Activated T-cell treated with anti-CD3 and anti-CD28 coated beads for 48 hours (primary cell): ENCODE data around the gene OPHN1.

Source experiments
- DNase-seq: peaks from one replicate; pipeline ENCODE4 v3.0.0-alpha.2; 2020; ENCODE audit warnings: low read depth

Gene OPHN1, protein sequence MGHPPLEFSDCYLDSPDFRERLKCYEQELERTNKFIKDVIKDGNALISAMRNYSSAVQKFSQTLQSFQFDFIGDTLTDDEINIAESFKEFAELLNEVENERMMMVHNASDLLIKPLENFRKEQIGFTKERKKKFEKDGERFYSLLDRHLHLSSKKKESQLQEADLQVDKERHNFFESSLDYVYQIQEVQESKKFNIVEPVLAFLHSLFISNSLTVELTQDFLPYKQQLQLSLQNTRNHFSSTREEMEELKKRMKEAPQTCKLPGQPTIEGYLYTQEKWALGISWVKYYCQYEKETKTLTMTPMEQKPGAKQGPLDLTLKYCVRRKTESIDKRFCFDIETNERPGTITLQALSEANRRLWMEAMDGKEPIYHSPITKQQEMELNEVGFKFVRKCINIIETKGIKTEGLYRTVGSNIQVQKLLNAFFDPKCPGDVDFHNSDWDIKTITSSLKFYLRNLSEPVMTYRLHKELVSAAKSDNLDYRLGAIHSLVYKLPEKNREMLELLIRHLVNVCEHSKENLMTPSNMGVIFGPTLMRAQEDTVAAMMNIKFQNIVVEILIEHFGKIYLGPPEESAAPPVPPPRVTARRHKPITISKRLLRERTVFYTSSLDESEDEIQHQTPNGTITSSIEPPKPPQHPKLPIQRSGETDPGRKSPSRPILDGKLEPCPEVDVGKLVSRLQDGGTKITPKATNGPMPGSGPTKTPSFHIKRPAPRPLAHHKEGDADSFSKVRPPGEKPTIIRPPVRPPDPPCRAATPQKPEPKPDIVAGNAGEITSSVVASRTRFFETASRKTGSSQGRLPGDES

DNA sequence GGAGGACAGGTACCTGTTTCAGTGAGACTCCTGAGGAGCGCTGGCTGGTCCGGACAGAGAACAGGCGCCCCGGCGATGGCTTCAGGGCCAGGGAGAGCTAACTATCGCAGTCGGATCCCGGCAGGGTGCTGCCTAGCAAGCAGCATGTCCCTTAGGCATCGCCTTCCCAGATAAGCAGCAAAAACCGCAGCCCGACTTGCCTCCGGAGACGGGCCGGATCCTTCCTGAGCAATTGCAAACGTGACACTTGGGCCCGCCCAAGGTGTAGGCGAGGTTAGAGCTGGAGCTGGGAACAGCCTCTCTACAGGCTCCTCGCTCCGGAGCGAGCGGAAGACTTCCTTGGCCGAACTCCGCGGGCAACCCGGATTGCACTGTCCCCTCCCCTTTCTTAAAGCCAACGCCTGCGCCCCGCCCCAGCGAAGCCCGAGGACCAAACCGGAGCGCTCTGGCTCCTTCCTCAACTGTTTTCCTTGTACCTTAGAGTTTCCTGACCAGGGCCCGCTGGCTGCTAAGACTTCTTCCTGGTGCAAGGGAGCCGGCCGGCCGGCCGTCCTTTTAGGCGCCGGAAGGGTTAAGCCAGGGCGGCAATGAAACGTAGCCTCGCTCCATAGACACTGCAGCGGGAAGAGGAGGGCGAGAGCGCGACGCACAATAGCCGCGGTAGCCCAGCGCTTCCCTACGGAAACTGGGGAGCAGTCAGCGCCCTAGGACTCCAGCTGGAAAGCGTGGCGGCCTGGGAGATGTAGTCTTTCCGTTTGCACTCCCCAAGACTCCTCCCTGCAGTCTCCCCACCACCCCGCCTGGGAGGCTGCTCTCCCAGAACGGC, at the start of gene OPHN1:
Gene OPHN1, minus strand, starts transcription at position 341 of the 826 bp plus-strand sequence. CDS start 475 bp downstream, outside the sequence.
- no peak for DNase-seq

DNA sequence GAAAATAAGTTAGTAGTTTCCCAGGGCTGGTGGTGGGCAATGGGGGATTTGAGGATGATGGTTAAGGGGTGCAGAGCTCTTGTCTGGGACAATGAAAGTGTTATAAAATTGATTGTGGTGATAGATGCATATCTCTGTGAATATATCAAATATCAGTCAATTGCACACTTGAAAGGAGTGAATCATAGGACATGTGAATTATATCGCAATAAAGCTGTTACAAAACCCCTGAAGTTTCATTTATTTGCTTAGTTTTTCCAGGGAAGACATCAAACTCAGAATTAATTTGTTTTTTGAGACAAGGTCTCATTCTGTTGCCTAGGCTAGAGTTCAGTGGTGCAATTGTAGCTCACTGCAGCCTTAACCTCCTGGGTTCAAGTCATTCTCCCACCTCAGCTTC, 47.7 kb upstream of the OPHN1 start:
- DNase-seq, result no peak

DNA sequence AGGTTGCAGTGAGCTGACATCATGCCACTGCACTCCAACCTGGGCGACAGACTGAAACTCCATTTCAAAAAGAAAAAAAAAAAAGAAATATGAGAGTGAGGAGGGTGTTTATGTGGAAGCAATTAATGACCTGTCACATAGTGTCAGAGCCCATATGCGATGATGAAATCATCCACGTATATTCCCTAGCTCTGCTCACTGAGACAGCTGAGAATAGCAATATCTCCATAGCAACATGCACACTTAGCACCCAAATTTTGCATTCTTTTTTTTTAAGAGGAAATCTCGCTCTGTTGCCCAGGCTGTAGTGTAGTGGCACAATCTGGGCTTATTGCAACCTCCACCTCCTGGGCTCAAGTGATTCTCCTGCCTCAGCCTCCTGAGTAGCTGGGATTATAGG, 31.5 kb upstream of the OPHN1 start:
- DNase-seq, result no peak

DNA sequence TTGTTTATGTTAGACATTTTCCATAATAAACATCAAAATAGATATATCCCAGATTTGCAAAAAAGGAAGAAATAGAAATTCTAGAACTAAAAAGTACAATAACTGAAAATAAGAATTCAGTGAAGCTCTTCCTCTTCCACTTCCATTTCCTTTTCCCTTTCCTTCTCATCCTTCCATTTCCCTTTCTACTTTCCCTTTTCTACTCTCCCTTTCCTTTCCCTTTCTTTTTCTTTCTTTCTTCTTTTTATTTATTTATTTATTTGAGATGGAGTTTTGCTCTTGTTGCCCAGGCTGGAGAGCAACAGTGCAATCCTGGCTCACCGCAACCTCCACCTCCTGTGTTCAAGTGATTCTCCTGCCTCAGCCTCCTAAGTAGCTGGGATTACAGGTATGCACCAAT, 30.6 kb upstream of the OPHN1 start:
- no peak for DNase-seq

DNA sequence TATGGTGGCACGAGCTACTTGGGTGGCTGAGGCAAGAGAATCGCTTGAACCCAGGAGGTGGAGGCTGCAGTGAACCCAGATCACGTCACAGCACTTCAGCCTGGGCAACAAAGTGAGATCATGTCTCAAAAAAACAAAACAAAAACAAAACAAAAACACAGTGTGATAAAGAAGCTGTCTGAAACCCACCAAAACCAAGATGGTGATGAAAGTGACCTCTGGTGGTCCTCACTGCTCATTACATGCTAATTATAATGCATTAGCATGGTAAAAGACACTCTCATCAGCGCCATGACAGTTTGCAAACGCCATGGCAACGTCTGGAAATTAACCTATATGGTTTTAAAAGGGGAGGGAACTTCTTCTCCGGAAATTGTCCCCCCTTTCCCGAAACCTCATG, 29.4 kb upstream of the OPHN1 start:
- no peak for DNase-seq

DNA sequence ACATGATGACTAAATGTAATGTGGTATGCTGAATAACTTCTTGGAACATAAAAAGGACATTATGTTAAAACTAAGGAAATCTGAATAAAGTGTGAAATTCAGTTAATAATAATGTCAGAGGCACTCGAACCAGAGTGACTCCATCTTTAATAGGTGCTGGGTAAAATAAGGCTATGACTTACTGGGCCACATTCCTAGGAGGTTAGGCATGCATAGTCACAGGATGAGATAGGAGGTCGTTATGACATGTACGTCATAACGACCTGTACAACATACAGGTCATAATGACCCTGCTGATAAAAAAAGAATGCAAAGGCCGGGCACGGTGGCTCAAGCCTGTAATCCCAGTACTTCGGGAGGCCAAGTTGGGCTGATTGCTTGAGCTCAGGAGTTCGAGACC, 28.9 kb upstream of the OPHN1 start:
- DNase-seq, result no peak

DNA sequence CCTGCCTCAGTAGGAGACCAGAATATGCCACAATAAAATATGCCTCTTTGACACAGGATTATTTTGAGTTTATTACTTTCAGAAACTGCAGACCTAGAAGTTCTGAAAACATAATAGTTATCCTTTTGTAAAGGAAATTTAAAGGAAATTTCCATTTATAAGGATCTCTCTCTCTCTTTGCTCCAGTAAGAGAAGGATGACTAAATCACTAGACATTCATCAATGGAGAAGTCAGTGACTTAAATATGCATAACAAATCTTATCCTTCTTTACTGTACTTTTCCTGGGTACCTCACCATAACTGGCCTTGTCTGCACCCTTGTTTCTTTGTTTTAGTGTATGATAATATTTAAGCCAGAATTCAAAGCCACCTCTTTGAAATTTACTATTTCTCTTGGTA, 28.3 kb upstream of the OPHN1 start:
- no peak for DNase-seq

DNA sequence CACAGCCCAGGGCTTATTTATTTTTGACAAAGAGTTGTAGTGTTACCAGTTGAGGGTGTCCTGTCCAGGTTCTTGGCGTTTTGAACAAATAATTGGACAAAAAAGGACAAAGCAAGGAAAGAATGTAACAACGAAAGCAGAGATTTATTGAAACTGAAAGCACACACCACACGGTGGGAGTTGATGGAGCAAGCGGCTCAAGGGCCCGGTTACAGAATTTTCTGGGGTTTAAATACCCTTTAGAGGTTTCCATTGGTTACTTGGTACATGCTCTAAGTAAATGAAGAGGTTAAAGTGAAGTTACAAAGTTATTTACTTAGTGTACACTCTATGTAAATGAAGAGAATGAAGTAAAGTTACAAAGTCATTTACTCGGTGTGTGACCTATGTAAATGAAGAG, 27.8 kb upstream of the OPHN1 start:
- no peak for DNase-seq

DNA sequence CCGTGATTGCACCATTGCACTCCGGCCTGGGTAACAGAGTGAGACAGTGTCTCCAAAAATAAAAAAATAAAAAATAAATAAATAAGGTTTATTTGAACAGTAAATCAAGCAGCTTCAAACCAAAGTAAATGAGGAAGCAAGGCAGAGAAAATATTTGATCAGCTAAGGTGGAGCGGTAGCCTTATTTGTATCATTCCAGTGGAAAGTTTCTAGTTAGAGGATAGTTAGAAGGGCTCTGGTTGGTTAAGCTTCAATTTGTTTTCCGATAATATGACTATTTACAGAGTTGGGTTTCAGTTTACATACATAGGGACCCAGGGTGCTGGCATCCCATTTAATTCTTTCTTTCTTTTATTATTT, 21.8 kb upstream of the OPHN1 start:
- DNase-seq, result no peak

DNA sequence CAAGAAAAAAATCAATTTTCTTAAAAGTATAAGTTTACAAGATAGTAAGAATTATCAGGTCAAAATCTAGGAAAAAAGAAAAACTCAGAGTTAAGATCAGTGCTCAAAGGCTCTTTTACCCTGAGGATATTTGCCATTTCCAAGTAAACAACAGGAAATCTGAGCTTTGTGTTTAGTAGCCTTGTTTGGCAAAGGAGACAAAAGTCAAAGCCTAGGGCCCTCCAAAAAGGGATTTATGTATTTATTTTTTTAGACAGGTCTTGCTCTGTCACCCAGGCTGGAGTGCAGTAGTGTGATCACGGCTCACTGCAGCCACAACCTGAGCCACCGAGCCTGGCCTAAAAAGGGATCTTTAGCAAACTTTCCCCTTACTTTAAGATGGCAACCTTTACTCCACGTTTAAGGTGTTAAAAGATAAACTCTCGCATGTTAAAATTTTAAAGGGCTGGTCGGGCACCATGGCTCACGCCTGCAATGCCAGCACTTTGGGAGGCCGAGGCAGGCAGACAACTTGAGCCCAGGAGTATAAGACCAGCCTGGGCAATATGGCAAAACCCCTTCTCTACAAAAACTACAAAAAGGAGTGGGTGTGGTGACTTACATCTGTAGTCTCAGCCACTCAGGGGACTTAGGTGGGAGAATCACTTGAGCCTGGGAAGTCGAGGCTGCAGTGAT, 21.3 kb upstream of the OPHN1 start:
- DNase-seq, result no peak

DNA sequence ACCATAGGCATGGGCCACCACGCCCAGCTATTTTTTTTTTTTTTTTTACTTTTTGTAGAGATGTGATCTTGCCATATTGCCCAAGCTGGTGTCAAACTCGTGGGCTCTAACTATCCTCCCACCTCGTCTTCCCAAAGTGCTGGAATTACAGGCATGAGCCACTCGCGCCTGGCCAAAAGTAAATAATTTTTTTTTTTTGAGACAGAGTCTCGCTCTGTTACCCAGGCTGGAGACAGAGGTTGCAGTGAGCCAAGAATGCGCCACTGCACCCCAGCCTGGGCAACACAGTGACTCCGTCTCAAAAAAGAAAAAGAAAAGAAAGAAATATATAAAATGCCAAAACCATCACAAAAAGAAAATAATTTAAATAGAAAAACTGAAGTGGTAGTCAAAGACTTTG, 18.4 kb upstream of the OPHN1 start:
- DNase-seq, result no peak

DNA sequence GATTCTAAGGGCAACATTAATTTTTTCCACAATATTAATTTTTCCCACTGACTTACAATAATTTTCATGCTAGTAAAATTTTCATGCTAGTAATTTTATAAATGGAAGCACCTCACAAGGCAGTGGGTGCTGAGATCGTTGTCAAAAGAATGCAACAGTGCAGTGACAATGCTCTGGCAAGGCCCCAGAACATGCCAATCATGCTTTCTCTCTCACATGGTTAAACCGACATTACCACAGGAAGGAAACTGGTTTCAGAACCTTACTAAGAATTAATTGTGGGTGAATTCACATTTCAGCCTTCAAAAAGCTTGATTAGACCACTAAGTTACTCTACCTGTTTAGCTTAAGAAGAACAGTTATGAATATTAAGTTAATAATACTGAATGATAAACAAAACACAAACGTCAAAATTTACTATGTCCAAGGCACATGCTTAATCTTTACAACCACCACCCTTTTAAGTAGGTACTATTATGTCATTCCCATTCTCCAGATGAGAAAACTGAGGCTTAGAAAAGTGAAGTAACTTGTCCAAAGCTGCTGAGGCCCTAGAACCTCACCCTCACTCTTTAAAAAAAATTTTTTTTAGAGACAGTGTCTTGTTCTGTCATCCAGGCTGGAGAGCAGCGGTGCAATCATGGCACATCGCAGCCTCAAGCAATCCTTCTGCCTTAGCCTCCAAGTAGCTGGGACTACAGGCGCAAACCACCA, 10.0 kb upstream of the OPHN1 start:
- DNase-seq, result no peak

DNA sequence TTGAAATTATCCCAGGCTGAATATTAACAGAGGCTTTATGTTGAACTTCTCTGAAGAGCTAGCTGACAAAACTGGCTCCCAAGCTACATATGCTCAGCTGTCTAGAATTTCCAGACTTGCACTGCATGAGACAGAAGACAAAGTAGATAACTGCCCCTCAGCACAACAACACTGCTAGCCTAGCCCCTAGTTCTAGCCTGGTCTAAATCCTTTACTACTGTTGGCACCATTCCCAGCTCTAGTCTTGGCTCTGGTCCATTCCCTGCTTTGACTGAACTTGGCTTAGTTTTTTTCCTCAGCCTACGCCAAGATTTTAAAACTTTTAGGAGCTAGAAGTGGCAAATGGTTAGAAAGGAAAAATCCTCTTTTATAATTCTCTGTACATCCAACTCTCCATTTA, 7.6 kb upstream of the OPHN1 start:
- no peak for DNase-seq

DNA sequence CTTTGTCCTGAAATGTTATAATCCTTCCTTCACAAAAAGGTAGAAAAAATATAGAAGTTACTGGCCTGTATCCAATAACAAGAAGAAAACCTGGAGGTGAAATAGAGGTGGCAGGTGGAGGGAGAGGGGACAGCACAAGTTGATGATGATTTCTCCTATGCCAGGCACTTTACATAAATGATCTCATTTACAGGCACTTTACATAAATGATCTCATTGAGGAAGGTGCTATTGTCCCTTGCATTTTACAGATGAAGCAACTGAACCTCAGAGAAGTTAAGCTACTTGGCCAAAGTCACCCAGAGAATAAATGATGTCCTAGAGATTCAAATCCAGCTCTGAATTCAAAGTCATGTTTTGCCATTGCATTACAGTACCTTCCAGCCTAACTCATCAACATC, 7.1 kb upstream of the OPHN1 start:
- no peak for DNase-seq

DNA sequence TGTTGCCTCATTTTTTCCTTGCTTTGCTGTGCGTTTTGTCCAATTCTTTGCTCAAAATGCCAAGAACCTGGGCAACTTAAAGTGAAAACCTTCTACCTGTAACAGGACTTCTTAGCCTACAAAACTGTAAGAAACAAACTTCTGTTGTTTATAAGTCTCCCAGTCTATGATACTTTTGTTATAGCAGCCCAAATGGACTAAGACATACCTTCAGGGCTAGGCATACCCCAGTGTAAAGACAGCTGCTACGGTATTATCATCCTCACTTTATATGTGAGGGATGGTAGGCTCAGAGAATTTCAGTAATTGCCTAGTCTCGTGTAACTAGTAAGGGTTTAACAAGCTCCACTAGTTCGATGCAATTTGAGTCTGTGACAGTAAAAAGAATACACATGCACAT, 6.0 kb upstream of the OPHN1 start:
- no peak for DNase-seq

DNA sequence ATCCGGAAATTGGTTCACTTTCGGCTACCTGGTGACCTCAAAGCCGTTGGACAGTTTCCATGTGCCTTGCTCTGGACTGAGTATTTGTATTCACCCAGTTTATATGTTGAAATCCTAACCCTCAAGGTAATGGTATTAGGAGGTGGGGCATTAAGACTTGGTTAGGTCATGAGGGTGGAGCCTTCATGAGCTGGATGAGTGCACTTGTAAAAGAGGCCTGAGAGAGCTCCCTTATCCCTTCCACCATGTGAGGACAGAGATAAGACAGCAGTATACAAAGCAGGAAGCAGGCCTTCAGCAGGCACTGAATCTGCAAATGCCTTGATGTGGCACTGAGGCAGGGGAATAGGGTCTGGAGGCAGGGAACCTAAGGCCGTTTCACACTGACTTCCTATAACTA, 5.3 kb upstream of the OPHN1 start:
- DNase-seq, result no peak

DNA sequence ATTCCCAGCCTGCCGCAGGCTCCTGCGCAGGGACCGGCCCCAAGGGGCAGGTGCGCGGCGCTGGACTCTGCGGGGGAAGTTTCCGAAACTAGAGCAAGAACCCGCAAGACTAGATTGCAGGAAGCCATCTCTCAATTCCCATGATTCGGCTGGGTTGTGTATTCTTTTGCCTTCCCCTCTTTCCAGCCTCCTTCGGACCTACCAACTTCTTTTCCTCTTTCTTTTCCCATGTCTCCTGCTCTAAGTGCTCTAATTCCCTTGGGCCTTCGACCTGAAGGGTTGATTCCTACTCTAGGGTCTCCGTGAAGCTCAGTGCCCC, 645 bp upstream of the OPHN1 start:
- DNase-seq, result no peak

DNA sequence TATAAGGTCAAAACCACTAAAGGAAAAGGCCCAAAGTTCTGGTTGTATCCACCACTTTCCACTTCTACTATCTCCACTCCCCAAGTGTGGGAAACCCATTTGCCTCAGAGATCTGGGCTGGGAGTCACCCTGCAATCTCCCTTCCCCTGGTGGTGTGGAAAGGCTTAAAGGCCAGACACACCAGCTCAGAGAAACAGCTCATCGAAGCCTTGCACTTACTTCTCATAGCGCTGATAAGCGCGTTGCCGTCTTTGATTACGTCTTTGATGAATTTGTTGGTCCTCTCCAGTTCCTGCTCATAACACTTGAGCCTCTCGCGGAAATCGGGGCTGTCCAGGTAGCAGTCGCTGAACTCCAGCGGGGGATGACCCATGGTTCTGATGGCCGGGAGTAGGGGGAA, 647 bp downstream of the OPHN1 start:
- DNase-seq, result no peak

DNA sequence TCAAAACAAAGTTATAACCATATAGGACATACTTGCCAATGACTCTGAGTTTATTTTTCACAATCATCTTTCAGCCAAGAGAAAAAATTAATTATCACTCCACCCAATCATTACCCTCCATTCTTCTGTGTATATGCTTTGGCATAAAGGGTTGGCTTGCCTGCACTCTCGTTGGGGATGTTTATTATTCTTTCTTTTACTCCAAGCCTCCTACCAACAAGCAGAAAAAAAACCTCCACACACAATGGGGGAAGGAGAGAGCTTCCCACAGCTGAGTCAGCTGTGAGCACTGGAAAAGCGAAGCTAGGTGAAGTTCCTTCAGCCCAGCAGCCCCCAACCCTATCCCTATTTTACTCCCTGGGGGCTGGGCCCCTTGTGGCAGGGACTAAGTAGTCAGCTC, 1.5 kb downstream of the OPHN1 start:
- no peak for DNase-seq

DNA sequence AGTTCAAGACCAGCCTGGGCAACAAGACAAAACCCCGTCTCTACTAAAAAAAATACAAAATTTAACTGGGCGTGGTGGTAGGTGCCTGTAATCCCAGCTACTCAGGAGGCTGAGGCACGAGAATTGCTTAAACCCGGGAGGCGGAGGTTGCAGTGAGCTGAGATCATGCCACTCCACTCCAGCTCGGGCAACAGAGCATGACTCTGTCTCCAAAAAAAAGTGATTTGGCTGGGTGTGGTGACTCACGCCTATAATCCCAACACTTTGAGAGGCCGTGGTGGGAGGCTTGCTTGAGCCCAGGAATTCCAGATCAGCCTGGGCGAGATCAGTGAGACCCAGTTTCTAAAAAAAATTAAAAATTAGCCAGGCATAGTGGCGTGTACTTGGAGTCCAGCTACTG, 4.1 kb downstream of the OPHN1 start:
- no peak for DNase-seq

DNA sequence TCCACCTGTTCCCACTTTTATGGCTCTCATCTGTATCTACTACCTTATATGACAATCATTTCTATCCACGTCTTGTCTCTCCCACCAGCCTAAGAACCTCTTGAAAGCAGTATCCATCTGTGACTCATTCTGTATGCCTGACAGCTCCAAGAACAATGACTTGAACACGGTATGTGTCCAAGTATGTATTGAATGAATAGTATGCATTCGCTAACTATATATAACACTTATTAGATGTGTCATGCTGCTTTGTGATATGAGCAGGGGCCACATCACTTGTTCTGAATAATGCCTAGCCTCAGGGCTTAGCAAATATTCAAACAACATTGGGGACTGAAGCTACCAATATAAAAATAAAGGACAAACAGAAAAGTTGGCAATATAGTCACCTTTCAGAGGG, 4.9 kb downstream of the OPHN1 start:
- no peak for DNase-seq

DNA sequence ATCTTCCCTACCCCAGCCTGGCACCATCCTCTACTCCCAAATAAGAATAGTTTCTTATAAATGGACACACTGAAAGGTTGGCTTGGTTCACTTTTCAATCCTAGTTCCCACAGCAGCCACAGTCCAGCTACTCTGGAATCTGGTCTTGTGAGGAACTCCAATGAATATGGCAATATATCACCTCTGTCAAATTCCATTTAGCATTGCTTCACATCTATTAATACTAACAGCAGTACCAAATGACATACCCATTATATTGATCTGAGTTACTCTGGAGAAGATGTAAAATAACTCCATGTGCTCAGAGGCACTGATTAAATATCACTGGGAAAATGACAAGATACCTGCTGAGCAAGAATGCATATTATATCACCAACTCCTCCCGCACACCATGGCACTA, 8.6 kb downstream of the OPHN1 start:
- DNase-seq, result no peak
